ENCODE data around the gene PLEKHM2.

Gene PLEKHM2

DNA sequence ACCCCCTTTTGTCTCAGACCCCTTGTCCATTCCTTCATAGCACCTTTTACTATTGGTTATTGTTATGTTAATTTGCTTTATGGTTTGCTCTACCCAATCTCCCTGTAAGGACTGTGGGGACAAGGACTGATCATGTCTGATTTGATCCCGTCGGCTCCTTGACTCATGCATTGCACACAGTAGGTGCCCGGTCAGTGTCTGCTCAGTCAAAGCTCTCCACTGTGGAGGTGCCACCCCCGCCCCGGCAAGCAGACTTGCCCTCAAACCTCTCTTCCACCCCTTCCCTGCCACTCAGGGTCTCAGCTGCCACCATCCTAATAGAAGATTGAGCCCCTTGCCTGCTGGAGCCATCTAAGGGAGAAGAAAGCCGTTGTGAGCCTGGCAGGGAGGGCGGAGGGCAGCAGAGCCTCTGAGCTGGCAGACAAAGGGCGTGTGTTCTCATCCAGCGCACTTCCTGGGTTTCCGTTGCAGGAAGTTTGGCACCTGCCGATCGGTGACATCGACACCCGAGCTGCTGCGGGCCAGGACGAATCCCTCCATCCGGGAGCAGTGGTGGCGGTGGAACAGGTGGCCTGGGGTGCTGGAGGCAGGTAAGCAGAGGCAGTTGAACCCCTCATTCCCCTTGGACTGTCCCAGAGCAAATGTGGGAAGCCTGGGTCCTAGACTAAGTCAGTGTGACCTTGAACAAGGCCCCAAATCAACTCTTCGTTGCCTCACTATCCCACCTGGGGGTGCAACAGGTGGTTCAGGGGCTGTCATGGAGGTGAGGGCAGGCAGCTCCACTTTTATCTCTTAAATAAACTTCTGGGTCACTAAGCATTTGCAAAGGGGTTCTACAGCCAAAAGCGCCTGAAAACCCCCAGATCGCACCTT is 72.3 kb downstream of the PLEKHM2 start:
- FAIRE-seq: no peak
- no peak for TF ChIP-seq POLR2A (IDR thresholded peaks at IDR 0.05; ENCODE audit: low read depth, low read length)
- DNase-seq (ENCODE audit: insufficient read length, low spot score): peak; percentile 43

DNA sequence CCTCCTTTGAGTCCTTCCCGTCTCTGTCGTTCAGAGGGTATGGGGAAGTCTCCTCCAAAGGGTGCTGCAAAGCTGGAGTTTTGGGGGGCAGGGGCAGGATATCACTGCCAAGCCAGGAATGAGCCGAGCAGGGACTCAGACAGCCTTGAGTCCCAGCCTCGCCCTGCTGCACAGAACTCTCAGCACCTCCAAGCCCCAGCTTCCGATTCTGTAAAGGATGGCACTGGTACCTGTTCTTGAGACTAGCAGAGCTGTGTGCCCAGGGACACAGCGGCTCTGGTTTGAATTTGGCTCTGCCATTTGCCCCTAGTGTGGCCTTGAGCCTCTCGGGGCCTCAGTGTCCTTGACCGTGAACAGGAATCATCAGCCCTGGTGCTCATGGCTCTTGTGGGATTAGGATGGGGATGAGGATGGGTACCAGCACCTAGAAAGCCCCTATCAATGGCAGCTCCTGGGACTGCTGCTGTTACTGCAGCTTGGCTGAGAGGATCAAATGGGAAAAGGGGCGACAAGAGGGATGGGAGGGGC is 73.0 kb downstream of the PLEKHM2 start:
- FAIRE-seq: no peak
- no peak for DNase-seq (ENCODE audit: insufficient read length, low spot score)
- TF ChIP-seq POLR2A (IDR thresholded peaks at IDR 0.05; ENCODE audit: low read depth, low read length): no peak

DNA sequence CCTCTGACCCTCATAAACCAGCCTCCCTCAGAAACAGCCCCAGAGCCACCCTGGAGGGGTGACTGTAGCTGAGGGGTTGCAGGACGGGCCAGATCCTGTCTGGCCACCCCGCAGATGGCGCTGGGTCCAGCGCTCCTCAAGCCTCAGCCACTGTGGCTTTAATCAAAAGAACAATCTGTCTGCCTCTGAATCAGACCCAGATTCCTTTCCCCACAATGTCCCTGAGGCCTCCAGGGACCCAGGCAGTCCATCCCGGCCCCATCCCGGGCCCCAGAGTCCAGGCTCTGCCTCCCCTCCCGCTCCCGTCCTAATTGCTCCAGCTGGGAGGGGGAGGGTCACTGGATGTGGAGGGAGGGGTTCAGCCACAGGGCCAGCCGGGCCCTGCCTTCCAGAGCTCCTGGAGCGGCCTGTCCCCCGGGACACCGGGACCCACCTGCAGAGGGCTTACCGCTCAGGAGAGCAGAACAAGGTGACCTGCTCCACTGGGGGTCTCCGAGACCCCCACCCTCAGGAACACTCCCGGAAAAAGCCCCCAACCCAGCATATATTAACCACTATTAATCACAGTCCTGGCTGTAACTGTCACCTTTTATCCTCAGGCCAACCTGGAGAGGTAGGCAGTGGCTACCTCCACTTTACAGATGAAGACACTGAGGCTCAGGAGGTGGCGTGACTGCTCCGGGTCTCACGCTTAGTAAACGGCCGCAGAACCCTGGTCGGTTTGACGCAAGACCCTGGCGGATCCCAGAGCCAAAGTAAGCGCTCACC is 73.6 kb downstream of the PLEKHM2 start:
- DNase-seq (ENCODE audit: insufficient read length, low spot score): no peak
- TF ChIP-seq POLR2A (IDR thresholded peaks at IDR 0.05; ENCODE audit: low read depth, low read length): no peak
- FAIRE-seq: no peak

DNA sequence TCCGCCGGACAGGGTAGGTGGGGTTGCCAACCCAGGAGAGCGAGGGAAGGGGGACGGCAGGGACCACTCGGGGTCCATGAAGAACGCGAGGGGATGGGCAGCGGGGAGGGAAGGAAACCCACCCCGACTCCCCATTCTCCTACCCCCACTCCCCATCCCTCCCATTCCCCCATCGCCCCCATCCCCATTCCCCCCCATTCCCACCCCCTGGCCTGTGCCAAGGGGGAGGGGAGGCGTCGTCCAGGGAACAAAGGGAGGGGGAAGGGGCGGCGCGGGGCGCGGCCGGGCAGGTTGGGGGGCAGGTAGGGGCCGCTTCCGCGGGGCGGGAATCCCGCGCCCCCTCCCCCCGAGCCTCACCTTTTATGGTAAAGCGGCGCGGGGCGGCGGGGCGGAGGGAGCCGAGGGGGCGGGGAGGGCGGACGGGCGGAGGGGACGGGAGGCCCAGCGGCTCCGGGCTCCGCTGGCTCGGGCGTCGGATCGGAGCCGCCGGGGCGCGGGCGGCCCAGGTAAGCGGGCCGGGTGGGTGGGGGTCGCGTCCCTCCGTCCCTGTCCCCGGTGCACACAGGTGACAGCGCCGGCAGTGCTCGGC is 74.3 kb downstream of the PLEKHM2 start, which contains the start of gene FBLIM1:
FBLIM1 (plus strand) TSS at position 453 of the 589 bp plus-strand sequence. CDS start 6,189 bp downstream, outside the sequence.
- FAIRE-seq (no peak), DNase-seq (ENCODE audit: insufficient read length, low spot score) (no peak)
- TF ChIP-seq POLR2A (IDR thresholded peaks at IDR 0.05; ENCODE audit: low read depth, low read length): no peak

DNA sequence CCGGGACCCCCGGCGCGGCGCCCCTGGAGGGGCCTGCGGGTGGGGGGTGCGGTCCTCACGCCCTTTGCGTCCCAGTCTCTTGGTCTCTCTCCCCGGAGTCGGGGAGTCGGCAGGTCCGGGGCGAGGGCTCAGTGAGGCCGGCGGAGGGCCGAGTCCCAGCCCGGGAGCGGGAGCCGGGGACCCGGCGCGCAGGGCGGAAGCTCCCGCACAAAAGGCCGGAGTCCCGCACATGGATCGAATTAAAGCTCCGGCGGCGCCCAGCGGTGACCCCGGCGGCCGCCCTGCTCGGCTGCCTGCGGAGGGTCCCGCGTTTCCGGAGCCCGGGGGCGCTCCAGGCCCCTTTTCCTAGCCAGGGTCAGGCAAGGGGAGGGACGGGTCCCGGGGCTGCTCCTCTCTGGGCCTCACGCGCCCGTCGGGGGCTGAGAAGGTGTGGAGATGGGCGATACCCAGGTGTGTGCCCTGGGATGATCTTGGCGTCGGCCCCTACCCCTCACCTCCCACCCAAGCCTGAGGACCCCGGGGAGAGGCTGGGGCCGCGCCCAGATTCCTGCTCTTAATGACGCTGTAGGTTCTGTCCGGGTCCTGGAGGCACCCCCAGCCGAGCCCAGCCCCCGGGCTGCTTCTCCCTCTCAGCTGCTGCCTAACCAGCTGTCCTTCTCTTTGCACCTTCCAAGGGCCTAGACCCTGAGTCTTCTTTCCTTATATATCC is 75.0 kb downstream of the PLEKHM2 start:
- no peak for TF ChIP-seq POLR2A (IDR thresholded peaks at IDR 0.05; ENCODE audit: low read depth, low read length)
- no peak for DNase-seq (ENCODE audit: insufficient read length, low spot score)
- FAIRE-seq: no peak

DNA sequence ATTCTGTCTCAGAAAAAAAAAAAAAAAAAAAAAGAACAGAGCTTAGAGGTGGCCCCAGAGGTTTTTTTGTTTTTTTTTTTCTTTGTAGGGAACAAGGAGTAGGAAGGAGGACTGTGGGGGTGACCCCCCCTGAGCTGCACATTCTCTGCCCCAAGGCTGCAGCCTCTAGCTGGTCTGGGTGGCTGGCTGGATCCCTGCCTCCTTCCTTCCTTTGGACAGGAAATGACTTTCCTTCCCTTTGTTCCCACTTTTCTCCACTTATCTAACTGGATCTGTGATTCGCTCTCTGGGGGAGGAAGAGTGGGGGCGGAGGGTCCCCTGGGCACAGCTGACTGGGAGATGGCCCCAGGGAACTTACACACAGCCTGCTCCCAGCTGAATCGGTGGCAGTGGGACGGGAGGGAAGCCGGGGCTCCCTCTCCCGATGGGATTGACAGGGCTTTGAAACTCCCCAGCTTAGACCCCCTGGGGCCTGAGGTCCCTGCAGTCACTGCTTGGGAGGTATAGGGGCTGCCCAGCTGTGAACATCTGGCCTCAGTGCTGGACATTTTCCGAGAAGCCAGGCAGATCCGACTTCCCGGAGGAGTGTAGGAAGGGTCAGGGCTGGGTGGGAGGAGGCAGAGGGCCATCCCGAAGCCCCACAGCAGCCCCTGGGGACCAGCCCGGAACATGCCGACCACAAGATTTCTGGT is 76.5 kb downstream of the PLEKHM2 start:
- DNase-seq (ENCODE audit: insufficient read length, low spot score) (peak; percentile 68), FAIRE-seq (no peak)
- TF ChIP-seq POLR2A (IDR thresholded peaks at IDR 0.05; ENCODE audit: low read depth, low read length): no peak

DNA sequence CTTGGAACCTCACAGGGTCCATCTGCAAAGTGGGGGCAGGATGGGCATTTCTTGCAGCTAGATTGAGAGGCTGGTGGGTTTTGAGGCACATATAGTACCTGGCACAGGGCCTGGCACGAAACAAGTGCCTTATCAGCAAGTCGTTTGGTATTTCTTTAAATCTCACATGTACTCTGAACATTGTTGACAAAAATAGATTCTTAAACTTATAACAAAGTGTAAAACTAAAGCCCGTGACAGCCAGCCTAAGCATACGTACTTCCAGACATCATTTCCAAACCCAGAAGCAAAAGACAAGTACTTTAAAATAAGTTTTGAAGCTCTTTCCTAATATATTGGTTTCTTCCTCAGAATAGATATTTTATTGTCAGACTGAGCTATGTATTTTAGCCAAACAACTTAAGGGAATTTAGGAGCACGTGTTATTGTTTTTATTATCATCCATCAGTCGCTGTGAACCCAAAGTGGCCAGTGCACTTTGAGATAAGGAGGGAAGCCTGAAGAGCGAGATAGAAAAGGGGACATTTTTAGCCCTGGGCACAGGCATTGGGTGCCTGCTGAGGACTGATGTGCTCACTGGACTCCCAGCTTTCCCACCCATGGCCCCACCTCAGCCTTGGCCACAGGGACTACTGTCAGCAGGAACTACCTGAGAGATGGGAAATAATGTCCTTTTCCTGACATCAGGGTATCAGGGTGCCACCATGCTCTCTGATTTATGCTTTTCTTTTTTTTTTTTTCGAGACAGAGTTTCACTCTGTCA is 77.4 kb downstream of the PLEKHM2 start:
- DNase-seq (ENCODE audit: insufficient read length, low spot score) (no peak), FAIRE-seq (no peak)
- TF ChIP-seq POLR2A (IDR thresholded peaks at IDR 0.05; ENCODE audit: low read depth, low read length): no peak

DNA sequence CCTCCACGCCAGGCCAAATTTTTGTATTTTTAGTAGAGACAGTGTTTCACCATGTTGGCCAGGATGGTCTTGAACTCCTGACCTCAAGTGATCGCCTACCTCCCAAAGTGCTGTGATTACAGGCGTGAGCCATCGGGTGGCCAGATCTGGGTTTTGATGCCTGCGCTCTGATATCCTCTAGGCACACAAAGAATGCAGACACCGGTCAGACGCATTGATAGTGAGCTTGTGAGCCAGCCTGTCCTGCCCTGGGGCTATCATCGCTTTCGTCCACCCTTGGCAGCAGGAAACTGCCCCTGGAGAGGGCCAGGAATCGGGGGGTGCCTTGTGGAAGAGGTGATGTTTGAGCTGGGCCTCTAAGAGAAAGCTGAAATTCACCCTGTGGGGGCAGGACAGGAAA is 78.4 kb downstream of the PLEKHM2 start:
- no peak for FAIRE-seq

DNA sequence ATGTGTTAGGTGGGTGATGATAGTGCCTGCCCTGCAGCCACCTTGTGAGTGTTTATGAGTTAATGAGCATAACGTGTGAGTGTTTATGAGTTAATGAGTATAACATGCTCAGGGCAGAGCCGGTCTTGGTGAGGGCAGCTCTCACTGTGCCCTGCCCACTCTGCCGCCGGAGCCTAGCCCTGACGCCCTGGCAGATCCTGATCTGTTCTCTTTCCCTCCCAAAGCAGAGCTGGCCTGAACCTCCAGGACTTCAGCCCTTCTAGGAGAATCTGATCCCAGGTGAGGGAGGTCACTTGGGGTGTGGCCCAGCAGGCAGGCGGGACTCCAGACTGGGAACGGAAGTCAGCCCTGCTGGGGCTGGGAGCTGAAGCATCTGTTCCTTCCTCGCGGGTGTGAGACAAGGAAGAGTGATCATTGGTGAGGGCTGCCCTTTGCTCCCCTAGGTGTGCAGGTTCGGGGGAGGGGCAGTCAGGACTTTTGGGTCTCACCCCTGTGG is 80.2 kb downstream of the PLEKHM2 start:
- no peak for TF ChIP-seq POLR2A (IDR thresholded peaks at IDR 0.05; ENCODE audit: low read depth, low read length)
- FAIRE-seq (no peak), DNase-seq (ENCODE audit: insufficient read length, low spot score) (no peak)

More for the DNA sequence above, 78.4 kb downstream of the PLEKHM2 start:
- no peak for TF ChIP-seq POLR2A (IDR thresholded peaks at IDR 0.05; ENCODE audit: low read depth, low read length)
- DNase-seq (ENCODE audit: insufficient read length, low spot score): no peak

DNA sequence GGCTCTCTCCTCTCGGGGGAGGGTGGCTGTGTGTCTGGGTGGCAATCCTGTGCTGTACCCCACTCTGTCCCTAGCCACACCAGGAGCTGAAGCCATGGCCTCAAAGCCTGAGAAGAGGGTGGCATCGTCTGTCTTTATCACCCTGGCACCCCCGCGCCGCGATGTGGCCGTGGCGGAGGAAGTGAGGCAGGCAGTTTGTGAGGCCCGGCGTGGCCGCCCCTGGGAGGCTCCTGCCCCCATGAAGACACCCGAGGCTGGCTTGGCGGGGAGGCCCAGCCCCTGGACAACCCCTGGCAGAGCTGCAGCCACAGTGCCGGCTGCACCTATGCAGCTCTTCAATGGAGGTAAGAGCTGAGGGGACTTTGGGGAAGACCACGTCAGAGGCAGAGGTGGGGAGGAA is 80.8 kb downstream of the PLEKHM2 start:
- DNase-seq (ENCODE audit: insufficient read length, low spot score) (no peak), FAIRE-seq (no peak)
- TF ChIP-seq POLR2A (IDR thresholded peaks at IDR 0.05; ENCODE audit: low read depth, low read length): no peak

DNA sequence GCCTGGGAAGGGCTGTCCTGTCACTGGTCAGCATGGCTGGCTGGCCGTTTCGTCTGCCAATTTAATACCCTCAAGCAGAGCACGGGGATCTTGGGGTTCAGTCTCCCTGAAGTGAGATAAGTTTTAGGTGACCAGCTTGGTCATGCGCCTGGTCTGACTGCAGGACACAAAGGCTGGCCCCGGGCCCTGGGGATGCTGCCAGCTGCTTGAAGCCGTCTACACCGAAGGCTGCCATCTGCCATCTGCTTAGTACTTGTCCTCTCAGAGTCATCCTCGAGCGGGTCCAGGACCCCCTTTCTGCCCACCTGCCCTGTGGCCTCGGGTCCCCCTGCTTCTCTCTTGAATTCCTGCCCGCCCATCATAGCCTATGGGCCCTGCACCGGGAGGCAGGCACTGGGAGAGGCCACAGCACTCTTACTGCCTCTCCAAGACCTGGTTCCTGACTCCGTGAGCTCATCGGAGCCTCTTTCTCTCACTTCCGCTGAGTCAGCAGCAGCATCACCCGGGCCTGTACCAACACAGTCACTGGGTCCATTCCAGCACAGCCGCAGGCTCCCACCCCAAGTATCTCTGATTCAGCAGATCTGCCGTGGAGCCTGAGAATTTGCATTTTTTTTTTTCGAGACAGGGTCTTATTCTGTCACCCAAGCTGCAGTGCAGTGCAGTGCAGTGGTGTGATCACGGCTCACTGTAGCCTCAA is 81.5 kb downstream of the PLEKHM2 start:
- FAIRE-seq (no peak), DNase-seq (ENCODE audit: insufficient read length, low spot score) (no peak)
- no peak for TF ChIP-seq POLR2A (IDR thresholded peaks at IDR 0.05; ENCODE audit: low read depth, low read length)
